H1 (cell line): ENCODE data around the gene STX17. TPM values are rescaled to one million over a fixed set of nuclear protein-coding genes. Genes with fewer than 3 reads are reported as not detected.

Source experiments
- CTCF ChIA-PET: fragments of 300-600 bp; sonication (Branson Sonifier 250); formaldehyde crosslinking; loops from one replicate; lab custom pipeline; 2021; ENCODE audit not compliant: partially characterized antibody; lab: Charles Lee
- POLR2A ChIA-PET: fragments of 300-600 bp; sonication (Branson Sonifier 250); formaldehyde crosslinking; loops from one replicate; lab custom pipeline; 2021; ENCODE audit warnings: inconsistent platforms; ENCODE audit not compliant: partially characterized antibody; lab: Charles Lee
- DNase-seq, 2 experiments: peaks; one replicate each; pipeline versions ENCODE4 v3.0.0 to v3.0.0-alpha.2; 2010 to 2022; ENCODE audit warnings: low spot score in 2 of 2, low read depth in 1 of 2, mixed read lengths in 1 of 2
- FAIRE-seq: peaks from 2 replicates; lab custom pipeline; 2011; peaks lifted over from hg19 to GRCh38; lab: Jason Lieb, UNC
- H2AFZ ChIP-seq: 2 replicates; pipeline ENCODE4 v1.8.1; 2012; ENCODE audit warnings: low read length, inconsistent platforms
- H2AK5ac ChIP-seq: 2 replicates; pipeline ENCODE4 v1.6.1; 2013; ENCODE audit warnings: low read depth, low read length
- H2BK120ac ChIP-seq: replicated peaks from 2 replicates; pipeline ENCODE3; 2013; ENCODE audit warnings: low read depth, low read length, inconsistent platforms
- H2BK12ac ChIP-seq: 2 replicates; pipeline ENCODE4 v1.6.1; 2013; ENCODE audit warnings: low read depth, low read length
- H2BK15ac ChIP-seq: 2 replicates; pipeline ENCODE4 v1.6.1; 2013; ENCODE audit warnings: low read length
- H2BK20ac ChIP-seq: 2 replicates; pipeline ENCODE4 v1.6.1; 2013; ENCODE audit warnings: low read length
- H2BK5ac ChIP-seq: 2 replicates; pipeline ENCODE4 v1.6.1; 2013; ENCODE audit warnings: low read depth, low read length
- H3K14ac ChIP-seq: 2 replicates; pipeline ENCODE4 v1.6.1; 2013; ENCODE audit warnings: inconsistent platforms; ENCODE audit not compliant: insufficient read length
- H3K18ac ChIP-seq: 2 replicates; pipeline ENCODE4 v1.6.1; 2013; ENCODE audit warnings: low read length; ENCODE audit errors: extremely low read depth
- H3K23ac ChIP-seq: 2 replicates; pipeline ENCODE4 v1.6.1; 2013; ENCODE audit warnings: inconsistent platforms; ENCODE audit not compliant: insufficient read length
- H3K23me2 ChIP-seq: 2 replicates; pipeline ENCODE4 v1.6.1; 2013; ENCODE audit warnings: low read depth, low read length
- H3K27ac ChIP-seq: 2 replicates; pipeline ENCODE4 v1.6.1; 2011; ENCODE audit warnings: low read depth, low read length, inconsistent platforms
- H3K27me3 ChIP-seq, 4 experiments: replicated peaks in 1 of 4; 1 replicate in 1 of 4; 2 replicates in 3 of 4; pipeline versions ENCODE4 v1.6.1 to v1.8.1; 2011 to 2013; ENCODE audit warnings: low read length in 3 of 4, mild to moderate bottlenecking in 3 of 4, inconsistent platforms in 2 of 4, mixed read lengths in 2 of 4, moderate library complexity in 1 of 4; ENCODE audit not compliant: control insufficient read depth in 3 of 4, insufficient read depth in 3 of 4; ENCODE audit errors: extremely low read depth in 1 of 4
- H3K36me3 ChIP-seq, 4 experiments: 2 replicates each; pipeline versions ENCODE4 v1.6.1 to v1.8.1; 2011 to 2013; ENCODE audit warnings: mild to moderate bottlenecking in 4 of 4, low read length in 3 of 4, moderate library complexity in 2 of 4, control low read depth in 1 of 4, inconsistent platforms in 1 of 4; ENCODE audit not compliant: insufficient read depth in 4 of 4, control insufficient read depth in 2 of 4
- H3K4ac ChIP-seq: replicated peaks from 2 replicates; pipeline ENCODE3; 2013; ENCODE audit warnings: low read length, low read depth, mixed read lengths, inconsistent platforms; ENCODE audit not compliant: insufficient read length
- H3K4me1 ChIP-seq, 4 experiments: replicated peaks in 1 of 4; 1 replicate in 1 of 4; 2 replicates in 3 of 4; pipeline versions ENCODE4 v1.6.1 to v1.8.1; 2011 to 2013; ENCODE audit warnings: low read length in 3 of 4, inconsistent platforms in 2 of 4, mixed read lengths in 1 of 4; ENCODE audit not compliant: insufficient read depth in 4 of 4, control insufficient read depth in 3 of 4
- H3K4me2 ChIP-seq, 2 experiments: 2 replicates each; pipeline versions ENCODE4 v1.6.1 to v1.8.1; 2011 to 2013; ENCODE audit warnings: low read depth in 2 of 2, low read length in 2 of 2, control low read depth in 1 of 2, inconsistent platforms in 1 of 2, mild to moderate bottlenecking in 1 of 2; ENCODE audit not compliant: insufficient read depth in 1 of 2
- H3K4me3 ChIP-seq, 4 experiments: fragments of 200-600, 300-600 bp in 1 of 4; sonication (generic), shearing (Covaris generic), sonication (Bioruptor Twin) in 1 of 4; 2 replicates each; pipeline versions ENCODE4 v1.5.1 to v1.8.1; 2011 to 2016; ENCODE audit warnings: low read length in 4 of 4, low read depth in 3 of 4, control low read depth in 2 of 4, inconsistent platforms in 2 of 4, mild to moderate bottlenecking in 2 of 4, mixed read lengths in 1 of 4, moderate library complexity in 1 of 4; ENCODE audit not compliant: insufficient read depth in 2 of 4; ENCODE audit errors: extremely low read depth in 1 of 4
- H3K56ac ChIP-seq: replicated peaks from 2 replicates; pipeline ENCODE3; 2013; ENCODE audit warnings: low read depth, mild to moderate bottlenecking, mixed read lengths, low read length, inconsistent platforms; ENCODE audit not compliant: insufficient read length
- H3K79me1 ChIP-seq: 2 replicates; pipeline ENCODE4 v1.6.1; 2013; ENCODE audit warnings: low read depth, low read length, control low read depth
- H3K79me2 ChIP-seq, 2 experiments: 2 replicates each; pipeline versions ENCODE4 v1.6.1 to v1.8.1; 2012 to 2013; ENCODE audit warnings: low read length in 2 of 2, mild to moderate bottlenecking in 2 of 2, inconsistent platforms in 1 of 2; ENCODE audit not compliant: insufficient read depth in 2 of 2, control insufficient read depth in 1 of 2
- H3K9ac ChIP-seq, 4 experiments: replicated peaks in 1 of 4; 1 replicate in 1 of 4; 2 replicates in 3 of 4; pipeline versions ENCODE4 v1.6.1 to v1.8.1; 2011 to 2013; ENCODE audit warnings: low read depth in 3 of 4, low read length in 3 of 4, control low read depth in 2 of 4, mild to moderate bottlenecking in 2 of 4, moderate library complexity in 2 of 4, inconsistent platforms in 1 of 4; ENCODE audit errors: extremely low read depth in 1 of 4
- H3K9me3 ChIP-seq, 2 experiments: 2 replicates each; pipeline versions ENCODE4 v1.6.1 to v1.8.1; 2012 to 2013; ENCODE audit warnings: mild to moderate bottlenecking in 2 of 2, moderate library complexity in 2 of 2, control low read depth in 1 of 2, inconsistent platforms in 1 of 2, low read depth in 1 of 2, low read length in 1 of 2, mixed read lengths in 1 of 2; ENCODE audit not compliant: insufficient read depth in 2 of 2
- H4K20me1 ChIP-seq, 2 experiments: replicated peaks in 1 of 2; 2 replicates each; pipeline versions ENCODE3 to v1.8.1; 2011 to 2013; ENCODE audit warnings: inconsistent platforms in 2 of 2, low read length in 2 of 2, mild to moderate bottlenecking in 1 of 2; ENCODE audit not compliant: insufficient read depth in 2 of 2, control insufficient read depth in 1 of 2
- H4K5ac ChIP-seq: 2 replicates; pipeline ENCODE4 v1.6.1; 2013; ENCODE audit warnings: low read length, low read depth, mixed read lengths, inconsistent platforms; ENCODE audit not compliant: insufficient read length
- H4K8ac ChIP-seq: 2 replicates; pipeline ENCODE4 v1.8.0; 2013; ENCODE audit warnings: mild to moderate bottlenecking, moderate library complexity, low read length, inconsistent platforms; ENCODE audit not compliant: insufficient read depth; ENCODE audit errors: extremely low read depth
- H4K91ac ChIP-seq: replicated peaks from 2 replicates; pipeline ENCODE3; 2013; ENCODE audit warnings: low read length, mixed read lengths, inconsistent platforms; ENCODE audit not compliant: insufficient read length
- BACH1 ChIP-seq: IDR thresholded peaks from 2 replicates; pipeline ENCODE4 v1.6.1; 2012; ENCODE audit warnings: low read length, improper control_type of control experiment
- HDAC2 ChIP-seq, 2 experiments: fragments of 300-600 bp in 1 of 2; sonication (generic) in 1 of 2; IDR thresholded peaks; 2 replicates each; pipeline ENCODE4 v1.6.1; 2011 to 2012; ENCODE audit warnings: low read depth in 2 of 2, low read length in 2 of 2, mild to moderate bottlenecking in 2 of 2, moderate library complexity in 2 of 2, borderline replicate concordance in 1 of 2, inconsistent platforms in 1 of 2
- KDM5A ChIP-seq: fragments of 200-600 bp; IDR thresholded peaks from 2 replicates; pipeline ENCODE4 v1.7.1; 2012; ENCODE audit warnings: mild to moderate bottlenecking, low read length, inconsistent platforms, mixed read lengths
- MAFK ChIP-seq: IDR thresholded peaks from 2 replicates; pipeline ENCODE4 v1.6.1; 2012; ENCODE audit warnings: low read depth, mild to moderate bottlenecking, improper control_type of control experiment, low read length
- RNF2 ChIP-seq: fragments of 200-900, 300-1000 bp; sonication (generic); IDR thresholded peaks from 2 replicates; pipeline ENCODE4 v1.7.1; 2016; ENCODE audit warnings: borderline replicate concordance, low read depth, mild to moderate bottlenecking, antibody characterized with exemption, low read length; ENCODE audit not compliant: poor library complexity, severe bottlenecking; ENCODE audit errors: missing control alignments
- SP1 ChIP-seq: IDR thresholded peaks from 2 replicates; pipeline ENCODE4 v1.6.1; 2011; ENCODE audit warnings: low read depth, low read length
- SRF ChIP-seq: IDR thresholded peaks from 2 replicates; pipeline ENCODE4 v1.6.1; 2011; ENCODE audit warnings: mild to moderate bottlenecking, low read depth, low read length, moderate library complexity
- ZNF274 ChIP-seq: IDR thresholded peaks from 2 replicates; pipeline ENCODE4 v1.7.0; 2012; ENCODE audit warnings: low read length, borderline replicate concordance; ENCODE audit errors: extremely low read depth
- WGBS, 2 experiments: shearing (Covaris generic) in 1 of 2; methylation state at CpG; one replicate each; pipeline versions ENCODE4 v1.1.6 to v1.1.7; 2013 to 2015; ENCODE audit warnings: low lambda C conversion rate in 2 of 2, mixed read lengths in 2 of 2, inconsistent platforms in 1 of 2, low coverage in 1 of 2, missing lambda C conversion rate in 1 of 2; ENCODE audit not compliant: insufficient replicate concordance in 2 of 2, insufficient coverage in 1 of 2, insufficient read length in 1 of 2; ENCODE audit errors: extremely low coverage in 1 of 2, missing lambda C conversion rate in 1 of 2; 5-methylcytosine and 5-hydroxymethylcytosine counted together
- polyA plus RNA-seq, 7 experiments: library from polyadenylated mRNA; depleted of rRNA in 3 of 7; stranded (reverse) in 5 of 7; unstranded in 2 of 7; fragments of >200 nt in 5 of 7; fragments of 200-250 nt in 2 of 7; gene quantifications; 1 replicate in 5 of 7; 2 replicates in 1 of 7; 4 replicates in 1 of 7; pipeline versions ENCODE4 v1.2.1 to v1.2.3, GENCODE V29; 2011 to 2013; ENCODE audit warnings: missing spikeins in 2 of 7, mixed read lengths in 2 of 7
- total RNA-seq: library from RNA; stranded (reverse); fragmentation: NEBNext Ultra II Directional; extraction: Animal tissue kit (Norgen Biotek cat#: 25700); gene quantifications from 2 replicates; pipeline ENCODE4 v1.2.1, GENCODE V29; 2021

STX17 gene
- total and polyA plus RNA-seq, 2 of the 8 experiments (the other 6 are each of a cell fraction or from before 2014, with no cell fraction given) = 4.5 to 16.3 TPM

- Histone ChIP-seq H2BK15ac (no peak overlapping the region), H3K79me1 (no peaks in the 10 kb centered on the region), H3K27ac (no peak overlapping the region), H3K23ac (no peak overlapping the region)
- CTCF ChIA-PET = interaction anchor here (0.9 kb wide), 1 partner anchor 99 kb away, joined by 3 read pairs; no protein-coding TSS in a partner anchor
- TF ChIP-seq BACH1 (no peak), HDAC2 (IDR thresholded peaks at IDR 0.05; ENCODE audit: borderline replicate concordance in 1 of 2, low read depth in 2 of 2, low read length in 2 of 2) (no peak), MAFK (no peak), SP1 (no peak), SRF (no peak), RNF2 (no peak), ZNF274 (no peak), KDM5A (no peak)
- TF ChIP-seq, all 59 proteins: peak for 0
- no peak overlapping the region for H3K4ac ChIP-seq
- H3K36me3 ChIP-seq = no peaks in the 10 kb centered on the region
- H3K56ac ChIP-seq = no peak overlapping the region
- POLR2A ChIA-PET = no interaction called here
- no peaks in the 10 kb centered on the region for H3K23me2 ChIP-seq
- no peak for DNase-seq
- H3K14ac ChIP-seq = no peak overlapping the region
- no peak overlapping the region for H3K9ac ChIP-seq
- H4K5ac ChIP-seq = no peak overlapping the region
- no peaks in the 10 kb centered on the region for H4K20me1 ChIP-seq
- no peak overlapping the region for H3K4me2 ChIP-seq
- H3K18ac ChIP-seq = no peak overlapping the region
- H3K79me2 ChIP-seq = no peaks in the 10 kb centered on the region
- FAIRE-seq = no peak
- 89% methylated on average over 1 of the region's 1 CpG; no CpG with 5 or more reads in 1 of the 2 experiments for WGBS, 2 experiments
- H2AK5ac ChIP-seq = no peak overlapping the region
- no peak overlapping the region for H2BK12ac ChIP-seq
- no peak overlapping the region for H2BK5ac ChIP-seq
- no peak overlapping the region for H4K91ac ChIP-seq
- H4K8ac ChIP-seq = no peak overlapping the region
- no peak overlapping the region for H2BK120ac ChIP-seq
- H3K4me3 ChIP-seq = no peak overlapping the region
- H3K9me3 ChIP-seq = no peaks in the 10 kb centered on the region
- H3K4me1 ChIP-seq = no peaks in the 10 kb centered on the region
- no peak overlapping the region for H2AFZ ChIP-seq
- H3K27me3 ChIP-seq = no peaks in the 10 kb centered on the region
- H2BK20ac ChIP-seq = no peak overlapping the region
These were observed 48.4 kb downstream of the STX17 start for GRCh38 chr9:99954819-99955218.
